Muscle of back (tissue), 11 donors: ENCODE results near the gene EIF2A. TPM values are rescaled to one million over a fixed set of nuclear protein-coding genes. Genes with fewer than 3 reads are reported as not detected.

Experiments used
- DNase-seq, 3 donors: peaks; one replicate each; pipeline versions ENCODE4 v3.0.0 to v3.0.0-alpha.2; 2013
- polyA plus RNA-seq, 10 donors: library from polyadenylated mRNA; unstranded; fragments of 120-200 nt; gene quantifications; one replicate each; pipeline ENCODE4 v1.2.1, GENCODE V29; 2013; ENCODE audit not compliant: insufficient read length in 10 of 10

EIF2A gene
- polyA plus RNA-seq, 10 donors, result 129 to 198 (median 151) TPM

DNA sequence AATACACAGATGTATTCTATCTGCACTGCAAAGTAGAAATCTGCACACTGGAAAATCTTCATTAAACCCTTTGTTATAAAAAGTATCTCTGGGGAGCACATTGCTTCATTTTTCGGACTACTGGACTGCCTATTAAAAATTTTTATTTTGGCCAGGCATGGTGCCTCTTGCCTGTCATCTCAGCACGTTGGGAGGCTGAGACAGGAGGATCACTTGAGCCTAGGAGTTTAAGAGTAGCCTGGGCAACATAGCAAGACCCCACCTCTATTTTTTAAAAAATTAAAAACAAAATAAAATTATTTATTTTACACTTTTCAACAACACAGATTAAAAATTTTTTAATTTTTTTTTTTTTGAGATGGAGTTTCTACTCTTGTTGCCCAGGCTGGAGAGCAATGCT is 6.3 kb upstream of the EIF2A start:
- DNase-seq, result no peak

DNA sequence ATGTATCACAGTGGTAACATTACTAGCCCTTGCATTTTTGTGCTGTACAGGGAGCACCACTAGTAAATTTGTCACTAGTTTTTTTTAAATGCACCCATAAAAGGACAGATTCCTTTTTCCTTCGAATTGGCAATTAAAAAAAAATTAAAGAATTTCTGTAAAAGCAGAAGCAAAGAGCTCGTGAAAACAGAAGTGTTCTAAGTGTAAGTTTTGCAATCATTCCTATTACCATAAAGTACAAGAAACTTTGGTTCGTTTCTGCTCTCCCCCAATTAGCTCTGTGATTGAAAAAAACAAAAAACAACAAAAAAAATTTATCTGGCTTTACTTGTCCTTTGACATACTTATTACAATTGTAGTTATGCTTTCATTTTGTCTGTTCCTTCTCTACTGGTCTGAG is 5.6 kb upstream of the EIF2A start:
- DNase-seq, result no peak

DNA sequence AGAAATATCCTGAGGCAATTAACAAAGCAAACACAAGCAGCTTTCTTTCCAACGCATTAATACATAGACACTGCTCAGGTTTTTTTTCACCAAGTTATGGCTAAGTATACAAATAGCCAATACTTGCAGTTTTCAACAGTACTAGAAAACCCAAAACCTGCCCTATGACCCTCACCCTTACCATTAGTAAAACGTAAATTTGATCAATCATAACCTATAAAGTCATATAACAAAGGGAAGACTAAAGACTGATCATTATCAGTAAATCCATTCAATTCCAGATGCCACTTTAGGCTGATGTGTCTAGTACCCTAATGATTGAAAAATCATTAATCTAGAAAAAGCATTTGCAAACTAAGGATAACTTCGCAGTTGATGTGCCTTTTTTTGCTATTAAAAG is 3.5 kb upstream of the EIF2A start:
- DNase-seq, result no peak

DNA sequence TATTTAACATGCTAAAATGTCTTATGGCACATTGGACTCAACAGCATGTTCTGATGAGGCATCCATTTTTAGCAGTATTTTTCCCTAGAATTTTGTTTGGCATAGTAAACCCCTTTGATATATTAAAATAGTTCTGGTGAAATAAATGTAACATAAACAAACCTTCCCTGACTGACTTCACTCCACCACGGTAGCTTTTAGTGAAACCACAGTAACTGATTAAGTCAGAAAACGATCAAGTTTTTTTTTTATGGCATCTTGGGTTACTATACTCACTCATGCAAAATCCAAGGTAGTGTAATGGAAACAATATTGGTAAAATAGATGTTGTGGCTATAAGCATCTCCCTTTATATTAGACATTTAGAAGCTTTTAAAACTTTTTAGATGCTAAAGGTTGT is 3.1 kb upstream of the EIF2A start:
- DNase-seq, result no peak

DNA sequence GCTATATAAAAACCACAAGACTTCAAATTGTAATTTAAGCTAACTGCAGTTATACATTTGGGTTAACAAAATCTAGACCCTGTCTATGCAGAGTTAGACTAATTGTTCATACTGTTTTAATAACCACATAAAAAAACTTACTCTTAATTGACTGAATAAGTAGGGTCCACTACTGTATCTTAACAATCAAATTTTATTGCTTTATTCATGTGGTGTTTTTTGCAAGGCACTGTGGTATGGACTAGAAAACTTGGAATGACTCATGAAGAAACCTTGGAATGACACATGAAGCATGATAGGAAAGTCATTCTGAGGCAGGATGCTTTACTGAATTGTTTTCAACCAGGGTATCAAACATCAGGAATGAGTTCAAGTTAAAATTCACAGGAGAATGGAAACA is 2.5 kb upstream of the EIF2A start:
- peak in 1 of 3 donors; percentile 32 for DNase-seq

DNA sequence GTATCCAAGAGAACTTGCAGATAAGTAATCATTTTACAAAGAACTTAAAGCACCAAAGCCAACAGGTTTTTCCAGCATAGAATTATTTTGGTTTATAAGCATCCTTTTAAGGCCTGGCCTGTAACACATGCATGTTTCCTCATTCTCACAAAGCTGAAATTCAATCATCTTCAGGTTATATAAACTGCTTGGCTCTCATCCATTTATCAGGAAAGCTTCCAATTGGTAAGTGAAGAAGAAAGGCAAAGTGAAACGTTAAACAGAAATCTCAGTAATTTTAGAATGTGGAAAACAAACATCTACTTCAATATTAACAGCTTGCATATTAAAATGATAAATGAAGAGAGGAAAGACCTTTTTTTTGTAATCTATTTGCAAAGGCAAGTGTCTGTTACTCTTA is 1.9 kb upstream of the EIF2A start:
- peak in 1 of 3 donors; percentile 15 for DNase-seq

DNA sequence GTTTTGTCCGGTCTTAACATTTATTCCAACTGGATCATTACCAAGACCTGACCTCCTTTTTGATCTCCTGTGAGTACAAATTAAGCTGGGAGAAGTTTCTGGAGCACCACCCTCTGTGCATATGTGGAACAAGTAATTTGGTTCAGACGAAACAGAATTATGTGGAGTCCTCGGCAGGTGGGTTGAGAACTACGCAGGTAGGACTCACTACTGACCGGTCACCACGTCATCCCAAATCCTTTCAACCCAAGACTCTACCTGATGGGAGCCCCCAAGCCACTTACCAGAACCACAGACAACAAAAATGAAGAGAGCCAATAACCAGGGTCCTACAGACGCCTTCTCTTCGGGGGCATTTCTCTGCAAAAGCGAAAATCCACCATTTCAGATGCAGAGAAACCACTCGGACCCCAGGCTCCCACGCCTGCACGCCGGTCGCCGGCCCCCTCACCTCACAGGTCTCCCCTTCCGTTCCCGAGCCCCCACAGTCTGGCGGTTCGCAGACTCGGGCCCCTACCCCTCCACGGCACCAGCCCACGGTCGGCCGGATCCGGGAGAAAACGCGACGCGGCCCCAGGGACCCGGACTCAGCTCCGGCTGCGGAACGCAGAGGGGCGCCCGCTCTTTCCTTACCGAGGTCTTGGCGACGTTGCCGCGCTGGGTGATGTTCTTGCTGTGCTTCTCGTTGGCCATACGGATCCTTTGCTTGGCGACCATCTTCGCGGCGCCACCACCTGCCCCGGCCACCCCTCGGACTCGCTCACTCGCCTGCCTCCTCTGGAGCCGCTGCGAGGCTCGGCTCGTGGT is 965 bp upstream of the EIF2A start:
- DNase-seq, result peak in 1 of 3 donors; percentile 23

DNA sequence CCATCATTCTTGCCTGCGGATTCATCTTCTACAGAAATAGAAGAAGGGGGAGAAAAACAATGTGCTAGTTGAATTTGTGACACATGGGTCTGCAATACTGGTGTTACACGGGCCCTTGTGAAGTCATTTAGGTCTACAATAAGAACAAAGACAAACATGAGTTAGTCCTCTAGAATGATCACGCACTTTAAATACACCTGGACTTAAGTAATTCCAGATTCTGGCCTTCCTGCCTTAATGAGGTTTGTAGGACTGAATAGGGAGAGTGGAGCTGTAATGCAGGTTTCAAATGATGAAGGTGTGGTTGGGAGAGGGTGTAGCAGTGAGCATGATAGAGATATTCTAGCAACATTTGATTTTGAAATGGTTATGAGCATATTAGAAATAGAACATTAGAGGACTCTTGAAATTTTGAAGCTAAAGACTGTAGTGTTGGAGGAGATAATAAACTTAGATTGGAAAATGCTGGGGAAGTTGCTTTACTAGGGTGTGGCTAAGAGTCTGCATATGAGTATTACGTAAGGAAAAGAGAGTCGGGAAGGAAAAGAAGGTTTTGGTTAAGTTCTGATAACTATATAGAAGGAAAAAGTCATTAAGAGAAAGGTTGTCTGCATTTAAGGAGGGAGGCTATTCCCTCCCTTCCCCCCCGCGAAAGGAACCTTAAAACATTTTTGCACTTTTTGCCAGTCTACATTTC is 606 bp downstream of the EIF2A start:
- DNase-seq, result peak in 1 of 3 donors; percentile 3

DNA sequence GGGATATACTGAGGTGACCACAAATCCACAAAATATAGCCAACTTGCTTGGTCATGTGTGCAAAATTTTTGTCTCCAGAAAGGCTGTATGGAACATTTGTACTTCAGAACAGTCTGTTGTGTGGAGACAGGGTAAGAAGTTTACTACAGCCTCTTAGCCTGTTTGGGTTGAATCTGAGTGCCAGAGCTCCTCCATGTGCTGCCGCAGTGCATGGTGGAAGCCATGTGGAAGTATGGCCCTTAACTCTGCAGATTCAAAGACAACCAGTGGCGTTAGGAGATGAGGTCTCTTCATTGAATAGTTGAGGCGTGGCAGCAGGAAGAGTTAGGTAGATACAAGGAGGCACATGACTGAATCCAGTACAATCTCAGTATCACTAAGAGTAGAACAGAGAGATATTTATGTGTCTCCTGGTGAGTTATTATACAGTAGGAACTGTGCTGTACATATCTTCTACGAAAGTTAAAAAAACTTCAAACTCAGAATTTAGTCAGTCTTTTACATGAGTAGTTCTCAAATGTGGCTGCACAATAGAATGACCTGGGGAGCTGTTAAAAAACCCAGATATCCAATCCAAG is 9.4 kb downstream of the EIF2A start:
- DNase-seq, result no peak

DNA sequence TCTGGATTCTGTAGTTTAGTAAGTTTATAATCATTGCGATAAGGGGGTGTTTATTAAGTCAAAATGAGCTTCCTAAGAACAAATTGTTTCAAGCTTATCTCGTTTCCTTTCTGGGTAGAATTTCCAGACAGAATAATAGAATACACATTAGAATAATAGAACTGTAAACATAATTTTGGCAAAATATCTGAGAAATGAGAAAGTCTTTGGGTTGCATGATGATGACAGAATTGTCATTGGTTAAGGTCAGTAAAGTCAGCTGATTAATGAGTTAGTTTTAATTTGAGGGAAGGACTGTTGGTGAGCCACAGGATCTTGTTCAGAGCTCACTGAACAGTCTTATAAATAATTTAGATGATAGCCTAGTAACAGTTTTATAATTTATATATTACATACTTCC is 10.2 kb downstream of the EIF2A start:
- no peak for DNase-seq

DNA sequence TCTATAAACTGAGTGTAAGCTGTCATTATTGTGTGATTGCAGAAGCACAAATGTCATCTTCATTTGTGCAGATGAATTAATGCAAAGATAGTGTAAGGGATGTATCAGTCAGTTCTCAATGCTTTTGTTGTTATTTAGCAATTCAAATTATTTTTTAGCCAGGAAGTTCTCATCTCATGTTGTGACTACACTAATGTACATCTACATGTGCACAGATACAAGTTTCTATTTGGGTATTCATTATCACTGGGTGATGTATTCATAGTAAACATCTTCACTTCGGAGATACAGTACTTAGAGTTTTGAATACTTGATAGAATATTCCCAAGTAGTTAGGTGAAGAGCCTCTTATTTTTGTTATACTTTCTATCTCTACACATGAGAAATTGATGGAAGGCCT is 11.1 kb downstream of the EIF2A start:
- no peak for DNase-seq

DNA sequence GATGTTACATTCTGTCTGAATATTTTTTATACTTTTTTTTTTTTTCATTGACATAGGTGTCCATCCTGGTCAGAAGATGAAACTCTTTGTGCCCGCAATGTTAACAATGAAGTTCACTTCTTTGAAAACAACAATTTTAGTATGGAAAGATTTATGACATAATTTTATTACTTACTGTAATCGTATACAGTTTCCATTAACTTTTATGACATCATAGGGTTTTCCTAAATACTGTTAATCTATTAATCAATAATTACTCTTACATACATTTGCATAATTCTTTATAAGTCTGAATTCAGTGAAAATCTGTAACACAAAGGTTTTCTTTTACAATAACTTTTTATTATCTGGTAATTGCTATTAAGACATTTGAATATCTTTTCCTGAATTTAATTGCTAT is 17.7 kb downstream of the EIF2A start:
- DNase-seq, result no peak

DNA sequence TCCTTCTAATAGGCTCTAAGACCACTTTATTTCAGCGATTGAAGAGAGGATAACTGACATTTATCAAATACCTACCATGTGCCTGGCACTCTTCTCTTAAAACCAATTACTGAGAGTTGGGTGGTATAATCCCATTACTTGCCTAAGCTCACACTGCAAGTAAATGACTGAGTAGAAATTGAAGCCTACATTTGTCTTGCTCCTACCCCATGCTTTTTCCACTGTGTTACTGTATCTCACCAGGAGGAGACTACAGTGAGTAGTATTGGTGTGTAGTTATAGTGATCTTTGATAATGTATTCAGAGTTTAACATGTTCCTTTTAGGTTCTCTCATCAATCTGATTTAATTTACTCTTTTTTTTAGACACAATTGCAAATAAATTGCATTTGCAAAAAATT is 20.7 kb downstream of the EIF2A start:
- no peak for DNase-seq

DNA sequence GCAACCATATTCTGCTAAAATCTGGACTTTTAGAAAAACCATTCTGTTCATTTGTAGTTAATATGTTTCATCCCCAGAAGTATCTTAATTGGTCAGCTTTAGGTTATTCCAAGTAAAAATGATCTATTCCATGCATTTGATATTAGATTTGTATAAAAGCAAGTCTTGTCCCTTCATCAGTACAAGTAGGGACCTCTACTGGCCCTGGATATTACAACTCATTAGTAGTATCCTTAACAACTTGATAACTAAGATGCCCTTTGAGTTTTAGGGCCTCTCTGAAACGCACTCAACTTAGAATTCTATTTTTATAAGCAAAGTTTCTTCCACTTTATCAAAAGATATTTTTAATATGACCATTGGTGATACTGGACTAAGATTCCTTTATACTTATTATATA is 31.3 kb downstream of the EIF2A start:
- no peak for DNase-seq

DNA sequence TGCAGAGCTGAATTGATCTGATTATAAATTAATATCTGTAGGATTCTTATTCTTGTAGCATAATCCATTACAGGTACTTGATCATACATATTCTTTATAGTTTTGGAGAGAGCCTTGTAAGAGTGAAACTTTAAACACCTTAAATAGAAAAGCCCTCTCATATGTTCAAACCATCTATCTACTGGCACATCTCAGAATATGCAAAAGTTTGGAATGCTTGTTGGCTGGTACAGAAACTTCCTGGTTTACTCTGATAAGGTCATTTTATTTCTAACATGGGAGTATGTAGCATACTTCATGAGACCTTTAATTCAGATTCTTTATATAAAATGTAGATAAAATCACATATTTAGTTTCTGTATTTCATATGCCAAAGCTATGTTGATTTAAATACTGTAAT is 34.6 kb downstream of the EIF2A start:
- no peak for DNase-seq

DNA sequence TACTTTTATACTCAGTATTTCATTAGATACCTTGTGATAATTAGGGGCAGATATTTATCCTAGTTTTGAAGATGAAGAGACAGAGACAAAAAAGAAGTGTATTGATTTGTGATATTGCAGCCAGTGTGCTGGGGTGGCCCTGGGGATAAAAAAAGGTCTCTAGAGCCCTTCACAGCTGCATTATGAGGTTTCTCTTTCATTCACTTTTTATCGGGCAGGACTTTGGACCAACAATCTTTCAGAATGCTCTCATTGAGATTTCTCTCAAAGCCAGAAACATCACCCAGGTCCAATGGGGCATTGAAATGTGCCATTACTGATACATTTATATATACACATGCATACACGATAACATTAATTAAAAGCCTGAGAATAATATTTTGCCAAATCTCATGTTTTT is 36.0 kb downstream of the EIF2A start:
- no peak for DNase-seq

DNA sequence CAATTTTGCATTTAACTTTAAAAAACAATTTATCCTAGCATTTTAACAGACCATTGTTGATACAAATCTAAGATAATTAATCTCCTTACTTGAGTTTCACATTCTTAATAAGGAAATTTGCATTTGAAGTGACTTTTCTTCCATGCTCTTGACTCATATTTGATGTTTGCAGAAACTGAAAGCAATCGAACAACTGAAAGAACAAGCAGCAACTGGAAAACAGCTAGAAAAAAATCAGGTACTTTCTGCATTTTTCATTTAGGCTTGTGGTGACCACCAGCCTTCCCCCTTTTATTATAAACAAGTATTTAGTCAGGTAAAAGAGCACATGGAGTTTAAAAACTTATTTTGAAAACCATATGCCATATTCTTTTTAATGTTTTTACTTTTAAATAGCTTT is 36.4 kb downstream of the EIF2A start:
- no peak for DNase-seq

DNA sequence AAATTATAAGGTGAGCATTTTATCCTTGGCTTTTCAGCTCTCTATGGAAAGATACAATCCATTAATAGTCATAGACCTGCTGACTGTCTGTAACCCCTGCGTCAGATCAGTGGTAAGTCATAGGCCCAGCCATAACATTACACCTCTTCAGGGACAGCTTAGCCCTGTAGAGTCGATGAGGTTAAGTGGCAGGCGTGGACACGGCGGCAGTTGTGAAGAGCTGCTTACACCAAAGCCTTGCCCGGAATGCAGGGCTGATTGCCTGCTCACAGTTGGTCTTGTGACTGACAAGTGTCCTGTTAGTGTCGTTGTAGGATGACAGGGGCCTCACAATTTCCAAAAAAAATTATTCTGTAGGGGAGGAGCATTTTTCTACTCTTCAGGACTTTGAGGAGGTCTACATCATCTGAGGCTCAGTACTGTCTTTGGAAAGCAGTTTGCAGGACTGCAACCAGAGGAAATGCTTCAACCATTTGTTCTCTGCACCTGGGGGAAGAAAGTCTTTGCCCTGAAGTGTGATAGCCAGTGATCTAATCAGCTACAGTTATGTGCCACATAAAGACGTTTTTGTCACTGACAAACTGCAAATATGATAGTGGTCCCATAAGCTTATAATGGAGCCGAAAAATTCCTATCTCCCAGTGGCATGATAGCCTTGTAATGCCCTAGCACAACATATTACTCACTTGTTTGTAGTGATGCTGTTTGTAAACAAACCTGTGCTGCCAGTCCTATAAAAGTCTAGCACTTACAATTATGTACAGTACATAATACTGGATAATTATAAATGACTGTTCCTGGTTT is 41.6 kb downstream of the EIF2A start:
- peak in 1 of 3 donors; percentile 2 for DNase-seq

DNA sequence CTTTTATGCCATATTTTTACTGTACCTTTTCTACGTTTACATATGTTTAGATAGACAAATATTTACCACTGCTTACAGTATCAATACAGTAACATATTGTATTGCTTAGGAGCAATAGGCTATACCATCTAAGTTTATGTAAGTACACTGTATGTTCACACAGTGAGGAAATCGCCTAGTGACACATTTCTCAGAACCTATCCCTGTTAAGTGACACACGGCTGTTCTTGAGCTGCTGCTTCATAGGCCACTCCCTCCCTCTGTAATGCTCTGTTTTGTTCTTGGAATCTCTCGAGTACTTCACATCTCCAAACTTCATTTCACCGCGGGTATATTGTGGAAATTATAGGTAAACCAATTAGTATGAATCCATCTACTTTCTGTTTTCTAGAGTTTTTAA is 43.2 kb downstream of the EIF2A start:
- no peak for DNase-seq

DNA sequence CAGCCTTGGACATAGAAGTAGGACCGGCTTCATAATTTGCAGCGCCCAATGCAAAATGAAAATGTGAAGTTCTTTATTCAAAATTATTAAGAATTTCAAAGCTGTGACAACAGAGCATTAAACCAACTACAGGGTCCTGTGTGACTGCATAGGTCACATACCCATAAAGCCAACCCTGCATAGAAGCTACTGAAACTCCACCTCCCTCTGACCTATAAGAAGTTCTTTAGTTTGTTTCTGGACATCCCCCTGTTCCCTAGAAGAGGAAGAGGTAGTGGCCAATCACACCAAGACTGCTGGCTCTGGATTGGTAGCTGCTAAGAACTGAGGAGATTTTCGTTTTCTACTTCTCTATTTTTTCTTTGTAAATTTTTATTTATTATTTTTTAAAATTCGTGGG is 47.6 kb downstream of the EIF2A start:
- DNase-seq, result no peak

DNA sequence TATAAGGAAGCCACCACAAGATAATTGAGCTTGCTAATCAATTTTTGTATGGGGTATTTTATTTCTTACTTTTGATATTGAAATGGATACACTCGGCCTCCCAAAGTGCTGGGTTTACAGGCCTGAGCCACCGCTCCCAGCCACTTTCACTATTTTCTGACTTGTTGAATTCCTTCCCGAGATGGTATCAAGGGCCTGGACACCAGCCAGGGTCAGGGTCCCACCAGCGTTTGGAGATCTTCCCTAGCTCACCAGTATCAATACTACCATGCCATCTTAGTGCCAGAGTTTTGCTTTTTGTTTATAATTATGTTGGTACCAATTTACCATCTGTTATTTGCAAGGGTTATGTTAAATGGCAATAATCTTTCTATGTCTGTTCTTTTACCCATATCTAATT is 51.1 kb downstream of the EIF2A start:
- no peak for DNase-seq

DNA sequence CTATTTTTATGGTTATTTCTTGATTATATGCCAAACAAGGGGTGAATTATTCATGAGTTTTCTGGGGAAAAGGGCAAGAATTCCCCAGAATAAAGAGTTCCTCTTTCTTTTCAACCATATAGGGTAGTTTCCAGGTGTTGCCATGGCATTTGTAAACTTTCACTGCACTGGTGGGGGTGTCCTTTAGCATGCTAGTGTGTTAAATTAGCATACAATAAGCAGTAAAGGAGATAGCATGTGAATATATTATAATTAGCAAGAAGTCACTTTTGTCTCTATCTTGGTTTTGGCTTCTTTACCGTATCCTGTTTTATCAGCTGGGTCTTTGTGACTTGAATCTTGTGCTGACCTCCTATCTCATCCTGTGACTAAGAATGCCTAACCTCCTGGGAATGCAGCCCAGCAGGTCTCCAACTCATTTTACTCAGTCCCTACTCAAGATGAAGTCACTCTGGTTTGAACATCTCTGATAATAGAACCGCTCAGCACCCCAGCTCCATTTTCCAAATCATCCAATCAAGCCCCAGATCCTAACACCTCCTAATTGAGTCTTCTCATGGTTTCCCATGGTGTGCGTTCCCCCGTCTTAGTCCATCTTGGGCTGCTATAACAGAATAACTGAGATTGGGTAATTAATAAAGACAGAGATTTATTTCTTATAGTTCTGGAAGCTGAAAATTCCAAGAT is 53.2 kb downstream of the EIF2A start:
- peak in 1 of 3 donors; percentile 35 for DNase-seq
